A673 (cell line): Measurements from ENCODE around the gene MAP3K13.

ENCODE experiments used
- EZH2 ChIP-seq: fragments of 200-600 bp; sonication (generic); IDR thresholded peaks from 2 replicates; pipeline ENCODE4 v1.6.1; 2017; ENCODE audit warnings: borderline replicate concordance, low read depth, mild to moderate bottlenecking, mixed read lengths, antibody characterized with exemption, low read length; ENCODE audit not compliant: poor library complexity, severe bottlenecking
- TF ChIP-seq, protein P1 (sequence below): fragments of 300-800, 200-600 bp; sonication (generic); conservative IDR thresholded peaks from 2 replicates; pipeline ENCODE4 v1.5.1; 2017; ENCODE audit warnings: low read depth, mild to moderate bottlenecking, antibody characterized with exemption, low read length, moderate library complexity, mixed read lengths

DNA sequence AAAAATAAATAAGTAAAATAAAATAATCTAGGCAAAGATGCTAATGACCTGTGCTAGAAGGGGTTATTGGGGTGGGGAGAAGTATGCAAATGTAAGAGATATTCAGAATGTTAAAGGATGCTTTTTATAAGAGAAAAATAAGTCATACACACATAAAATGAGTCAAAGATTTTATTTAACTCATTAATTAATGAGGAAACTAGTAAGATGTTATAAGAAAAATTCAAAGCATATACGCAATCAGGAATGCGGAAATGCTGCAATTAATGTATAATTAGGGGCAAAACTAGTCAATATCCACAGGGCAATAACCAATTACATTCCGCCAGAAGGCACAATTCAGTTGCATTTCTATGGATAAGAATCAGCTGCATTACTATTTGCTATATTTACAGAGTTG lies 30.1 kb downstream of the MAP3K13 start:
- TF ChIP-seq, protein P1, sequence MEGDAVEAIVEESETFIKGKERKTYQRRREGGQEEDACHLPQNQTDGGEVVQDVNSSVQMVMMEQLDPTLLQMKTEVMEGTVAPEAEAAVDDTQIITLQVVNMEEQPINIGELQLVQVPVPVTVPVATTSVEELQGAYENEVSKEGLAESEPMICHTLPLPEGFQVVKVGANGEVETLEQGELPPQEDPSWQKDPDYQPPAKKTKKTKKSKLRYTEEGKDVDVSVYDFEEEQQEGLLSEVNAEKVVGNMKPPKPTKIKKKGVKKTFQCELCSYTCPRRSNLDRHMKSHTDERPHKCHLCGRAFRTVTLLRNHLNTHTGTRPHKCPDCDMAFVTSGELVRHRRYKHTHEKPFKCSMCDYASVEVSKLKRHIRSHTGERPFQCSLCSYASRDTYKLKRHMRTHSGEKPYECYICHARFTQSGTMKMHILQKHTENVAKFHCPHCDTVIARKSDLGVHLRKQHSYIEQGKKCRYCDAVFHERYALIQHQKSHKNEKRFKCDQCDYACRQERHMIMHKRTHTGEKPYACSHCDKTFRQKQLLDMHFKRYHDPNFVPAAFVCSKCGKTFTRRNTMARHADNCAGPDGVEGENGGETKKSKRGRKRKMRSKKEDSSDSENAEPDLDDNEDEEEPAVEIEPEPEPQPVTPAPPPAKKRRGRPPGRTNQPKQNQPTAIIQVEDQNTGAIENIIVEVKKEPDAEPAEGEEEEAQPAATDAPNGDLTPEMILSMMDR, result no peak
- no peak for TF ChIP-seq EZH2
